Neural crest cell (in vitro differentiated cells): ENCODE results near the gene FUT9. TPM values are rescaled to one million over a fixed set of nuclear protein-coding genes. Genes with fewer than 3 reads are reported as not detected.

ENCODE experiments used
- DNase-seq: peaks from one replicate; pipeline ENCODE4 v3.0.0; 2021; ENCODE audit warnings: low read depth, mixed read lengths, low spot score
- H3K27ac Mint-ChIP-seq: one replicate; pipeline ENCODE4 v1.8.0; 2021; ENCODE audit warnings: mild to moderate bottlenecking, mixed read lengths; ENCODE audit not compliant: unreplicated experiment
- H3K27me3 Mint-ChIP-seq: 2 replicates; pipeline ENCODE4 v1.8.0; 2021; ENCODE audit warnings: low read depth, mild to moderate bottlenecking, mixed read lengths
- H3K36me3 Mint-ChIP-seq: 2 replicates; pipeline ENCODE4 v1.8.0; 2021; ENCODE audit warnings: low read depth, mild to moderate bottlenecking, mixed read lengths
- H3K4me1 Mint-ChIP-seq: 2 replicates; pipeline ENCODE4 v1.8.0; 2021; ENCODE audit warnings: mixed read lengths
- H3K4me3 Mint-ChIP-seq: one replicate; pipeline ENCODE4 v1.8.0; 2021; ENCODE audit warnings: mild to moderate bottlenecking, mixed read lengths
- H3K9me3 Mint-ChIP-seq: 2 replicates; pipeline ENCODE4 v1.8.0; 2021; ENCODE audit warnings: mixed read lengths
- total RNA-seq: library from RNA; stranded (reverse); gene quantifications from 2 replicates; pipeline ENCODE4 v1.2.1, GENCODE V29; 2021
- TF ChIP-seq, protein P1 (sequence below): fragments of 200-600 bp; sonication (generic); conservative IDR thresholded peaks from 2 replicates; pipeline ENCODE4 v1.5.0; 2021; ENCODE audit warnings: antibody characterized with exemption, mild to moderate bottlenecking

The FUT9 gene
- total RNA-seq, 1 donor from 2014 or later: 2.2 TPM

DNA sequence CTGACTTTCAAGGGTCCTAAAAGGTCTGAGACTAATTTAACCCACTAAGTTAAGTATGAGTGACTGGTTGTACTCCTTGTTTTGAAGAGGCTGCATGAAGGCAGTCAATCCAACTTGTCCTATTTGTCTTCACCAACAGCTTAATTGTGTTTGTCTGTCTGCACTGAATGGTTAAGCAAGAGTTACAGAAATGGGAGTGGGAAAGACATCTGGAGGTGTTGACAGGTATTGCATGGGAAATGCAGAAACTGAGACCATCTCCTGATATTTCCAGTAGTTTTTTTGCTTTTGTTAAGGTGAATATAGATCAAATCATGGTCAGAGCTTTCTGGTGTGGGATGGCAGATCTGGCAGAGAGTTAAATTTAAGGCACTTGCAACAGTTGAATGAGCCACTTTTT lies 6.5 kb downstream of the FUT9 start:
- H3K27ac Mint-ChIP-seq: no peak overlapping the region
- no peaks in the 10 kb centered on the region for H3K36me3 Mint-ChIP-seq
- DNase-seq: no peak
- TF ChIP-seq, protein P1, sequence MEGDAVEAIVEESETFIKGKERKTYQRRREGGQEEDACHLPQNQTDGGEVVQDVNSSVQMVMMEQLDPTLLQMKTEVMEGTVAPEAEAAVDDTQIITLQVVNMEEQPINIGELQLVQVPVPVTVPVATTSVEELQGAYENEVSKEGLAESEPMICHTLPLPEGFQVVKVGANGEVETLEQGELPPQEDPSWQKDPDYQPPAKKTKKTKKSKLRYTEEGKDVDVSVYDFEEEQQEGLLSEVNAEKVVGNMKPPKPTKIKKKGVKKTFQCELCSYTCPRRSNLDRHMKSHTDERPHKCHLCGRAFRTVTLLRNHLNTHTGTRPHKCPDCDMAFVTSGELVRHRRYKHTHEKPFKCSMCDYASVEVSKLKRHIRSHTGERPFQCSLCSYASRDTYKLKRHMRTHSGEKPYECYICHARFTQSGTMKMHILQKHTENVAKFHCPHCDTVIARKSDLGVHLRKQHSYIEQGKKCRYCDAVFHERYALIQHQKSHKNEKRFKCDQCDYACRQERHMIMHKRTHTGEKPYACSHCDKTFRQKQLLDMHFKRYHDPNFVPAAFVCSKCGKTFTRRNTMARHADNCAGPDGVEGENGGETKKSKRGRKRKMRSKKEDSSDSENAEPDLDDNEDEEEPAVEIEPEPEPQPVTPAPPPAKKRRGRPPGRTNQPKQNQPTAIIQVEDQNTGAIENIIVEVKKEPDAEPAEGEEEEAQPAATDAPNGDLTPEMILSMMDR: no peak
- no peak overlapping the region for H3K4me3 Mint-ChIP-seq
- H3K9me3 Mint-ChIP-seq: no peaks in the 10 kb centered on the region
- peaks cover 2% of the 10 kb centered on the region for H3K4me1 Mint-ChIP-seq
- peaks cover 24% of the 10 kb centered on the region for H3K27me3 Mint-ChIP-seq

DNA sequence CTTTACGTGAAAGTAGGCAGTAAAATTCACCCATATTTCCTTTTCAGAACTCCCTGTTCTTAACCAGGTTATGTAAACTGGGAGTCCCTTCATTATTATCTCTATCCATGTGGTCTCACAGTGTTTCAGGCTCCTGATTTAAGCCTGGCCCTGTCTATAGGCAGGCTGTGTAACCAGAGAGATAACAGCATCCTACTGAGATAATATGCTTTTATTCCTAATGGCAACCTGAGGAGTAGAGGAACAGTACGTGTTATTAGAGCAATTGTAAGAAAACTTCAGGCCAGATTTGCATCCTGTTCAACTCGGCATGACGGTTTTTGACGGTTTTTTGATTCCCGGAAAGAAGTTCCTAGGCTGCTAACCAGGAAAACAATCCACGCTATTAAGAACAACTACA lies 16.9 kb downstream of the FUT9 start:
- Mint-ChIP-seq H3K27ac (no peak overlapping the region), H3K27me3 (no peaks in the 10 kb centered on the region), H3K4me1 (peaks cover 2% of the 10 kb centered on the region), H3K36me3 (no peaks in the 10 kb centered on the region), H3K9me3 (no peaks in the 10 kb centered on the region), H3K4me3 (no peak overlapping the region)
- TF ChIP-seq, protein P1: no peak
- DNase-seq: no peak

DNA sequence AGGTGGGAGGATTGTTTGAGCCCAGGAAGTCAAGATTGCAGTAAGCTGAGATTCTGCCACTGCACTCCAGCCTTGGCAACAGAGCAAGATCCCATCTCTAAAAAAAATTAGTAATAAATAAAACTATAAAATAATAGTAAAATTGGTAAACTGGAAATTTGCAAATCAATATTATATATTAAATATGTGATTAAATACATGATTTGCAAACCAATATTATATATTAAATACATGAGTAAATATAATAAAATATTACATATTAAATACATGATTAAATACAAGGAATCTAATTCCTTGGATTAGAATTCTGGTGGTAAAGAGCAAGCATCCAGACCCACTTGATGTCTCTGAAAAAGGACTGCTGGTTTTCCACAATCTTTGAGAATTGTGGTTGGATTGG lies 35.8 kb downstream of the FUT9 start:
- Mint-ChIP-seq H3K4me3 (no peak overlapping the region), H3K36me3 (no peaks in the 10 kb centered on the region), H3K27ac (no peak overlapping the region), H3K27me3 (no peaks in the 10 kb centered on the region), H3K4me1 (no peaks in the 10 kb centered on the region), H3K9me3 (no peaks in the 10 kb centered on the region)
- no peak for DNase-seq
- TF ChIP-seq, protein P1: no peak

DNA sequence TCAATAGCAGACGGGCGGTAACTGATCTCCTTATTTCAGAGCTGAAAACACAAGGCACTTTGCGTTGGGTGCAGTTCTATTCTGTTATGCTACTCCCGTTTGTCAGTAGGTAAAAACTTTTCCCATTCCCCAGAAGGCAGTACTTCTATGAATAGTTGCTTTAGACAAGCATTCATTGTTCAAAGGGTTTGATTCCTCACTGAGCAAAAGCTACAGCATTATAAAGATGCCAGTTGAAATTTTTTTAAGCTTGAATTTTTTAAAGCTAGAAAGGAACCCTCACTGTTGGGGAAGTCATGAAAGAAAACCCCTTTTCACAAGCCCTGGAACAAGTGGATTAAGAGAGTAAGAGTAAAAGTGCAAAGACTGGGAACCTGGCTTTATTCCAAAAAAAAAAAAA lies 42.3 kb downstream of the FUT9 start:
- H3K27ac Mint-ChIP-seq: no peak overlapping the region
- H3K9me3 Mint-ChIP-seq: peaks cover under 1% of the 10 kb centered on the region

DNA sequence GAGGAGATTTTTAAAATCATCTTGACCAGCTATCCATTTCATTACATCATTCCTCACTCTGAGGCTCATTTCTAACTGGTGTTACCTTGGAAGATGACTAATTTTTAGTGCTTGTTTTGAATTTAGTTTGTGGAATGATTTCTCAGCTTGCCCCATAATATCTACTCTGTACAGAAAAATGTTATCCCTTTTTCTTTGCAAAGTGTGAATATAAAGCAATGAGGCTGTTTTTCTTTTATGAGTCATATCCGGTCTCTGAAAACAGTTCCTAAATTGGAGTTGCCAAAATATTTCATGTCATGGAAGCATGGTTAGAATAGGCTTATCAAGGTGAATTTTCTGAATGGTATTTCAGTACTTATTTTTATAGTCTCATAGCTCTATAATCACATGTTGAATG lies 43.8 kb downstream of the FUT9 start:
- Mint-ChIP-seq H3K27ac (no peak overlapping the region), H3K36me3 (no peaks in the 10 kb centered on the region), H3K4me3 (no peak overlapping the region), H3K9me3 (peaks cover 2% of the 10 kb centered on the region), H3K27me3 (no peaks in the 10 kb centered on the region), H3K4me1 (peaks cover 6% of the 10 kb centered on the region)
- no peak for DNase-seq
- TF ChIP-seq, protein P1: no peak

More for the DNA sequence above, 42.3 kb downstream of the FUT9 start:
- peaks cover 6% of the 10 kb centered on the region for H3K4me1 Mint-ChIP-seq
- no peak for DNase-seq
- no peaks in the 10 kb centered on the region for H3K27me3 Mint-ChIP-seq
- TF ChIP-seq, protein P1: no peak
- H3K36me3 Mint-ChIP-seq: no peaks in the 10 kb centered on the region
- no peak overlapping the region for H3K4me3 Mint-ChIP-seq

DNA sequence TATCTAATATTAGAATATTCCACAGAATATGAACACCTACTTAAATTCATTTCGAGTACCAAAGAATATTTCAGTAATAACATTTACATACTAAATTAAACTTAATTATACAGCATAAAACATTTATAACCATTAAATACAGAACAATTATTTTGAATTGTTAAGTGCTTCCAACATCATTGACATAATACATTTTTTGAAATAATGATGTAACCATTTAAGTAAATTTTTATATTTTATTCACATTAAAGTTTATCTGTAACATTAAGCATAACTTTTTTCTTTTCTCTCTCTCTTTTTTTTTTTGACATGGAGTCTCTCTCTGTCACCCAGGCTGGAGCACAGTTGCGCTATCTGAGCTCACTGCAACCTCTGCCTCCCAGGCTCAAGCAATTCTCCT lies 44.5 kb downstream of the FUT9 start:
- Mint-ChIP-seq H3K36me3 (no peaks in the 10 kb centered on the region), H3K4me3 (no peak overlapping the region), H3K4me1 (peaks cover 6% of the 10 kb centered on the region), H3K27ac (no peak overlapping the region), H3K9me3 (peaks cover 2% of the 10 kb centered on the region), H3K27me3 (no peaks in the 10 kb centered on the region)
- TF ChIP-seq, protein P1: no peak
- DNase-seq: no peak
